ENCODE results near the gene CSE1L.
A peak's percentile ranks its signal among the peaks of the same experiment; 100 is the strongest.

Gene CSE1L

DNA sequence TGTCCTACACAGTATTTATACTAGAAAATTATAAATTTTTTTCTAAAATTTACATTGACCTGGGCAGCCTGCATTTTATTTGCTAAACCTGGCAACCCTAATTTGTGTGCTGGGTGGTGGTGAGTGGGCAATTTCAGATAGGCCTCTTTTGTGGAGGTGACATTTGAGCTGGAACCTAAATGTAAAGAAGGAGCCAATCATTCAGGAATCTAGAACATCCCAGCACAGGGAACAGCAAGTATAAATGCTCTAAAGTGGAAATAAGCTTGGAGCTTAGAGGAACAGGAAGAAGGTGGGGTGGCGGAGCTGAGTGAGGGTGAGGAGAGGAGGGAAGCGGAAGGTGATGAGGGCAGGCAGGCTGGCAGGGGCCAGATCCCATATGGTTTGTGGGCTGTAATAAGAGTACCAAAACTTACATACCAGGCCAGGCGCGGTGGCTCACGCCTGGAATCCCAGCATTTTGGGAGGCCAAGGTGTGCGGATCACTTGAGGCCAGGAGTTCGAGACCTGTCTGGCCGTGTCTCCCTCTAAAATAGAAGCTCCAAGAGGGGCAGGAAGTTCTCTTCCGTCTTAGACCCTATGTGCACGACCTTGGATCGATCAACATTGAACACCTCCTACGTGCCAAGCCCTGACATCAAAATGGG, 549 bp upstream of the CSE1L start:
- DNase-seq (ENCODE audit: low spot score) = no peak
- peak overlapping the region; percentile 92 for H2AFZ ChIP-seq (ENCODE audit: low read length)
- peak overlapping the region; percentile 71 for H3K4me2 ChIP-seq (ENCODE audit: insufficient read depth, low read length, poor library complexity, severe bottlenecking)
- peaks cover 0 to 22% of the 10 kb centered on the region in 2 donors for H3K9me3 ChIP-seq (replicated peaks in 1 of 2; ENCODE audit: control insufficient read depth in 2 of 2, insufficient read depth in 1 of 2, low read depth in 1 of 2, low read length in 2 of 2)
- H2BK120ac ChIP-seq (ENCODE audit: low read depth, low read length) = no peak overlapping the region
- peak overlapping the region; percentile 73 to 85 for H3K4me3 ChIP-seq (ENCODE audit: low read length in 2 of 2)
- H2BK12ac ChIP-seq (ENCODE audit: low read length) = no peak overlapping the region
- H3K18ac ChIP-seq (ENCODE audit: low read length) = peak overlapping the region; percentile 93
- H3K9ac ChIP-seq (ENCODE audit: low read depth, low read length, poor library complexity) = peak overlapping the region; percentile 64
- peak overlapping the region; percentile 97 for H2BK15ac ChIP-seq (ENCODE audit: low read length)
- H3K14ac ChIP-seq (ENCODE audit: low read length) = no peak overlapping the region
- H4K8ac ChIP-seq (ENCODE audit: low read depth, low read length) = no peak overlapping the region
- H3K4me1 ChIP-seq (ENCODE audit: control insufficient read depth in 2 of 2, insufficient read depth in 1 of 2, low read depth in 1 of 2, low read length in 2 of 2) = peaks cover 6 to 11% of the 10 kb centered on the region in 2 donors
- H4K91ac ChIP-seq (ENCODE audit: low read depth, low read length, poor library complexity) = no peak overlapping the region
- H2BK5ac ChIP-seq (ENCODE audit: low read length) = no peak overlapping the region
- H3K79me1 ChIP-seq (ENCODE audit: low read depth, low read length) = peaks cover 3% of the 10 kb centered on the region
- H3K4ac ChIP-seq (ENCODE audit: low read length) = no peak overlapping the region
- no peak overlapping the region for H2AK5ac ChIP-seq (ENCODE audit: low read depth, low read length)
- no CpG with 5 or more reads among the region's 12 CpGs for WGBS, 2 donors (ENCODE audit: extremely low coverage in 2 of 2, insufficient read length in 2 of 2, insufficient replicate concordance in 1 of 2)
- no peaks in the 10 kb centered on the region for H3K27me3 ChIP-seq (ENCODE audit: control insufficient read depth in 3 of 3, insufficient read depth in 3 of 3, low read depth in 1 of 3, low read length in 3 of 3)
- H3K23ac ChIP-seq (ENCODE audit: low read depth, low read length, poor library complexity) = no peak overlapping the region
- H3K36me3 ChIP-seq (replicated peaks in 1 of 2; ENCODE audit: control insufficient read depth in 2 of 2, insufficient read depth in 2 of 2, low read length in 2 of 2) = peaks cover 3 to 29% of the 10 kb centered on the region in 2 donors
- peak overlapping the region; percentile 64 for H3K27ac ChIP-seq (replicated peaks; ENCODE audit: low read length)

DNA sequence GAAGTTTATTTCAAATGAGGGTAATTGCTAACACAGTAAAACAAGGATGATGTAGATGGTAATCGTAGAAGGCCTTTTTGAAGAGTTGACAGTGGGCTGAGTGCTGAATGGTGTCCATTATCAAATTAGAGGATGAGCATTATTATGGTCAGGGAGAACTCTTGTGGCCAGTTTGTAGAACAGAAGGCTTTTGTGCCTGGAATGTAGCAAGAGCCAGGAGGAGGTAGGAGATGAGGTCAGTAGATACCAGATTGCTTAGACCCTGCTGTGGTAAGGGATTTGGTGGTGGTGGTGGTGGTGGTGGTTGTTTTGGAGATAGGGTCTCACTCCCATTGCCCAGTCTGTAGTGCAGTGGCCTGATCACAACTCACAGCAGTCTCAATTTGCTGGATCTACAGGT, 6.2 kb downstream of the CSE1L start:
- no peak overlapping the region for H2BK5ac ChIP-seq (ENCODE audit: low read length)
- no peak overlapping the region for H2AFZ ChIP-seq (ENCODE audit: low read length)
- peaks cover 2 to 8% of the 10 kb centered on the region in 2 donors for H3K4me1 ChIP-seq (ENCODE audit: control insufficient read depth in 2 of 2, insufficient read depth in 1 of 2, low read depth in 1 of 2, low read length in 2 of 2)
- H3K4me3 ChIP-seq (ENCODE audit: low read length in 2 of 2) = no peak overlapping the region
- no peak overlapping the region for H3K14ac ChIP-seq (ENCODE audit: low read length)
- H3K27ac ChIP-seq (replicated peaks; ENCODE audit: low read length) = no peak overlapping the region
- H3K4me2 ChIP-seq (ENCODE audit: insufficient read depth, low read length, poor library complexity, severe bottlenecking) = no peak overlapping the region
- H3K9ac ChIP-seq (ENCODE audit: low read depth, low read length, poor library complexity) = no peak overlapping the region
- no peak overlapping the region for H4K91ac ChIP-seq (ENCODE audit: low read depth, low read length, poor library complexity)
- H3K18ac ChIP-seq (ENCODE audit: low read length) = no peak overlapping the region
- H4K8ac ChIP-seq (ENCODE audit: low read depth, low read length) = no peak overlapping the region
- no peak overlapping the region for H2AK5ac ChIP-seq (ENCODE audit: low read depth, low read length)
- no peak overlapping the region for H2BK15ac ChIP-seq (ENCODE audit: low read length)
- H3K27me3 ChIP-seq (ENCODE audit: control insufficient read depth in 3 of 3, insufficient read depth in 3 of 3, low read depth in 1 of 3, low read length in 3 of 3) = no peaks in the 10 kb centered on the region
- no CpG with 5 or more reads among the region's 1 CpG for WGBS, 2 donors (ENCODE audit: extremely low coverage in 2 of 2, insufficient read length in 2 of 2, insufficient replicate concordance in 1 of 2)
- H3K9me3 ChIP-seq (replicated peaks in 1 of 2; ENCODE audit: control insufficient read depth in 2 of 2, insufficient read depth in 1 of 2, low read depth in 1 of 2, low read length in 2 of 2) = peaks cover 0 to 38% of the 10 kb centered on the region in 2 donors
- no peak overlapping the region for H3K23ac ChIP-seq (ENCODE audit: low read depth, low read length, poor library complexity)
- H2BK12ac ChIP-seq (ENCODE audit: low read length) = no peak overlapping the region
- H2BK120ac ChIP-seq (ENCODE audit: low read depth, low read length) = no peak overlapping the region
- no peak overlapping the region for H3K4ac ChIP-seq (ENCODE audit: low read length)
- no peaks in the 10 kb centered on the region for H3K79me1 ChIP-seq (ENCODE audit: low read depth, low read length)
- peaks cover 9 to 95% of the 10 kb centered on the region in 2 donors for H3K36me3 ChIP-seq (replicated peaks in 1 of 2; ENCODE audit: control insufficient read depth in 2 of 2, insufficient read depth in 2 of 2, low read length in 2 of 2)
- no peak for DNase-seq (ENCODE audit: low spot score)

DNA sequence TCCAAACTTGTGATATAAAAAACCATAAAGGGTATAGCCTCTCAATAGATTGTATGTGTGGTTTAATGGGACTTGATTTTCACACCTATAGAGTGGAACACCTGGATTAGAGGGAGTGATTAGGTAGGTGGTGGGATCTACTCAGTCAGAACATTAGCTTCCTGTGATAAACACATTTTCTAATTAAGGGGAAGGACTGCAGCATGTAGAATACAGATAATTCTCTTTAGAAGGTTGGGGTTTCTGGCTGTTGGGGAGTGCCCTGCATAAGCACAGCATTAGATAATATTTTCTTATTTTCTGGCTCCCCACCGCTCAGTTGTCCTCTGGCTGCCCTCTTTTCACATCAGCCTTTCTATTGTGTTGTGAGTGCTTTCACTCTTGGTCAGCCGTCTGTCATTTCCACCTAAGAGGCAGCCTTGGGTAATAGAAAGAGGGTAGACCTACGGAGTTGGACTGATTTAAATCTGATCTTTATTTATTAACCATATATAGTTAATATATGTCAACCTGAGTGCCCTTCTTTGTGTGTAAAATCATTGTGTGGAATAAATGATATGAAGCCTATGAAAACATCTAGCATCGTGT, 8.0 kb downstream of the CSE1L start:
- H2BK12ac ChIP-seq (ENCODE audit: low read length) = no peak overlapping the region
- H2BK15ac ChIP-seq (ENCODE audit: low read length) = no peak overlapping the region
- no peak overlapping the region for H3K9ac ChIP-seq (ENCODE audit: low read depth, low read length, poor library complexity)
- no peak overlapping the region for H3K4ac ChIP-seq (ENCODE audit: low read length)
- WGBS, 2 donors (ENCODE audit: extremely low coverage in 2 of 2, insufficient read length in 2 of 2, insufficient replicate concordance in 1 of 2) = no CpG with 5 or more reads among the region's 4 CpGs
- H2AK5ac ChIP-seq (ENCODE audit: low read depth, low read length) = no peak overlapping the region
- no peak overlapping the region for H3K14ac ChIP-seq (ENCODE audit: low read length)
- no peaks in the 10 kb centered on the region for H3K79me1 ChIP-seq (ENCODE audit: low read depth, low read length)
- peaks cover 8 to 95% of the 10 kb centered on the region in 2 donors for H3K36me3 ChIP-seq (replicated peaks in 1 of 2; ENCODE audit: control insufficient read depth in 2 of 2, insufficient read depth in 2 of 2, low read length in 2 of 2)
- no peaks in the 10 kb centered on the region for H3K27me3 ChIP-seq (ENCODE audit: control insufficient read depth in 3 of 3, insufficient read depth in 3 of 3, low read depth in 1 of 3, low read length in 3 of 3)
- H2AFZ ChIP-seq (ENCODE audit: low read length) = no peak overlapping the region
- no peak overlapping the region for H3K4me2 ChIP-seq (ENCODE audit: insufficient read depth, low read length, poor library complexity, severe bottlenecking)
- no peak overlapping the region for H4K8ac ChIP-seq (ENCODE audit: low read depth, low read length)
- no peak overlapping the region for H2BK120ac ChIP-seq (ENCODE audit: low read depth, low read length)
- no peak overlapping the region for H3K27ac ChIP-seq (replicated peaks; ENCODE audit: low read length)
- H3K23ac ChIP-seq (ENCODE audit: low read depth, low read length, poor library complexity) = no peak overlapping the region
- H3K4me3 ChIP-seq (ENCODE audit: low read length in 2 of 2) = no peak overlapping the region
- no peaks in the 10 kb centered on the region for H3K4me1 ChIP-seq (ENCODE audit: control insufficient read depth in 2 of 2, insufficient read depth in 1 of 2, low read depth in 1 of 2, low read length in 2 of 2)
- H2BK5ac ChIP-seq (ENCODE audit: low read length) = no peak overlapping the region
- no peak for DNase-seq (ENCODE audit: low spot score)
- H4K91ac ChIP-seq (ENCODE audit: low read depth, low read length, poor library complexity) = no peak overlapping the region
- H3K9me3 ChIP-seq (replicated peaks in 1 of 2; ENCODE audit: control insufficient read depth in 2 of 2, insufficient read depth in 1 of 2, low read depth in 1 of 2, low read length in 2 of 2) = peaks cover 0 to 24% of the 10 kb centered on the region in 2 donors
- no peak overlapping the region for H3K18ac ChIP-seq (ENCODE audit: low read length)

DNA sequence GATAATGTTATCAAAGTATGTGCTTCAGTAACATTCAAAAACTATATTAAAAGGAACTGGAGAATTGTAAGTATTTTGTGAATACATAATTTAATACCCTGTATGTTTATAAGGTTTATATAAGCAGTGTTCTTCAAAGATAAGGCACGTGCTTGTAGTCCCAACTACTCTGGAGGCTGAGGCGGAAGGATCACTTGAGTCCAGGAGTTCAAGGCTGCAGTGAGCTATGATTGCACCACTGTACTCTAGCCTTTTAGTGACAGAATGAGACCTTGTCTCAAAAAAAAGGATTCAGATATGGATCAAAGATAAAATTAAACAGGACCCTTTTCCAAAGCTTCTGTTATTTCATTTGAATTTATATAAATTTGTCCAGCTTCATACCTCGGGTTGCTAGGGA, 17.2 kb downstream of the CSE1L start:
- Histone ChIP-seq H3K4me2 (ENCODE audit: insufficient read depth, low read length, poor library complexity, severe bottlenecking) (no peak overlapping the region), H2BK5ac (ENCODE audit: low read length) (no peak overlapping the region), H3K4me1 (ENCODE audit: control insufficient read depth in 2 of 2, insufficient read depth in 1 of 2, low read depth in 1 of 2, low read length in 2 of 2) (no peaks in the 10 kb centered on the region), H3K9ac (ENCODE audit: low read depth, low read length, poor library complexity) (no peak overlapping the region), H3K27me3 (ENCODE audit: control insufficient read depth in 3 of 3, insufficient read depth in 3 of 3, low read depth in 1 of 3, low read length in 3 of 3) (no peaks in the 10 kb centered on the region), H2BK15ac (ENCODE audit: low read length) (no peak overlapping the region), H2BK12ac (ENCODE audit: low read length) (no peak overlapping the region), H3K36me3 (replicated peaks in 1 of 2; ENCODE audit: control insufficient read depth in 2 of 2, insufficient read depth in 2 of 2, low read length in 2 of 2) (peaks cover 29 to 95% of the 10 kb centered on the region in 2 donors), H3K4ac (ENCODE audit: low read length) (no peak overlapping the region), H3K9me3 (replicated peaks in 1 of 2; ENCODE audit: control insufficient read depth in 2 of 2, insufficient read depth in 1 of 2, low read depth in 1 of 2, low read length in 2 of 2) (no peaks in the 10 kb centered on the region), H3K18ac (ENCODE audit: low read length) (no peak overlapping the region), H3K23ac (ENCODE audit: low read depth, low read length, poor library complexity) (no peak overlapping the region), H2AK5ac (ENCODE audit: low read depth, low read length) (no peak overlapping the region), H4K91ac (ENCODE audit: low read depth, low read length, poor library complexity) (no peak overlapping the region), H3K79me1 (ENCODE audit: low read depth, low read length) (no peaks in the 10 kb centered on the region), H3K14ac (ENCODE audit: low read length) (no peak overlapping the region), H4K8ac (ENCODE audit: low read depth, low read length) (no peak overlapping the region), H2AFZ (ENCODE audit: low read length) (no peak overlapping the region), H3K27ac (replicated peaks; ENCODE audit: low read length) (no peak overlapping the region), H3K4me3 (ENCODE audit: low read length in 2 of 2) (no peak overlapping the region), H2BK120ac (ENCODE audit: low read depth, low read length) (no peak overlapping the region)
- WGBS, 2 donors (ENCODE audit: extremely low coverage in 2 of 2, insufficient read length in 2 of 2, insufficient replicate concordance in 1 of 2) = no CpG with 5 or more reads among the region's 3 CpGs
- no peak for DNase-seq (ENCODE audit: low spot score)
